ENCODE data around the gene FAM227A. TPM values are rescaled to one million over a fixed set of nuclear protein-coding genes. Genes with fewer than 3 reads are reported as not detected.
"Not testable (repeated sequence)": the region's sequence is repeated elsewhere in the genome, so short reads cannot be mapped to it uniquely, and the experiment has no call there.

Gene FAM227A
- total and polyA plus RNA-seq, 2 experiments from 2014 or later, result 0.51 to 2.9 TPM

GRCh38 chr22:38601221-38601764, 54.9 kb downstream of the FAM227A start:
- Histone ChIP-seq H3K27ac (no peak overlapping the region), H4K20me1 (ENCODE audit: insufficient read depth, poor library complexity, severe bottlenecking) (no peaks in the 10 kb centered on the region), H3K79me2 (no peaks in the 10 kb centered on the region), H3K4me2 (no peak overlapping the region), H3K9me2 (replicated peaks; ENCODE audit: insufficient read depth) (no peaks in the 10 kb centered on the region), H3K36me3 (replicated peaks; ENCODE audit: insufficient read depth, low read depth) (no peaks in the 10 kb centered on the region), H3K9me3 (ENCODE audit: low read depth) (no peaks in the 10 kb centered on the region), H3K4me1 (ENCODE audit: insufficient read depth) (no peaks in the 10 kb centered on the region), H3K27me3 (no peaks in the 10 kb centered on the region), H2AFZ (no peak overlapping the region), H3K4me3 (no peak overlapping the region)
- DNase-seq (ENCODE audit: low spot score), result no peak
- WGBS (ENCODE audit: low lambda C conversion rate, missing lambda C conversion rate), result 100% methylated on average over 1 of the region's 2 CpGs
- TF ChIP-seq, protein P1, sequence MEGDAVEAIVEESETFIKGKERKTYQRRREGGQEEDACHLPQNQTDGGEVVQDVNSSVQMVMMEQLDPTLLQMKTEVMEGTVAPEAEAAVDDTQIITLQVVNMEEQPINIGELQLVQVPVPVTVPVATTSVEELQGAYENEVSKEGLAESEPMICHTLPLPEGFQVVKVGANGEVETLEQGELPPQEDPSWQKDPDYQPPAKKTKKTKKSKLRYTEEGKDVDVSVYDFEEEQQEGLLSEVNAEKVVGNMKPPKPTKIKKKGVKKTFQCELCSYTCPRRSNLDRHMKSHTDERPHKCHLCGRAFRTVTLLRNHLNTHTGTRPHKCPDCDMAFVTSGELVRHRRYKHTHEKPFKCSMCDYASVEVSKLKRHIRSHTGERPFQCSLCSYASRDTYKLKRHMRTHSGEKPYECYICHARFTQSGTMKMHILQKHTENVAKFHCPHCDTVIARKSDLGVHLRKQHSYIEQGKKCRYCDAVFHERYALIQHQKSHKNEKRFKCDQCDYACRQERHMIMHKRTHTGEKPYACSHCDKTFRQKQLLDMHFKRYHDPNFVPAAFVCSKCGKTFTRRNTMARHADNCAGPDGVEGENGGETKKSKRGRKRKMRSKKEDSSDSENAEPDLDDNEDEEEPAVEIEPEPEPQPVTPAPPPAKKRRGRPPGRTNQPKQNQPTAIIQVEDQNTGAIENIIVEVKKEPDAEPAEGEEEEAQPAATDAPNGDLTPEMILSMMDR (IDR thresholded peaks at IDR 0.05; ENCODE audit: poor library complexity), result no peak
- TF ChIP-seq EZH2phosphoT487 (IDR thresholded peaks at IDR 0.05; ENCODE audit: low read depth, severe bottlenecking, unreplicated experiment), result no peak
- TF ChIP-seq EZH2 (IDR thresholded peaks at IDR 0.05; ENCODE audit: borderline replicate concordance), result no peak

- no peak overlapping the region for H3K4me2 ChIP-seq
- no peaks in the 10 kb centered on the region for H4K20me1 ChIP-seq (ENCODE audit: insufficient read depth, poor library complexity, severe bottlenecking)
- no peaks in the 10 kb centered on the region for H3K27me3 ChIP-seq
- H3K4me1 ChIP-seq (ENCODE audit: insufficient read depth), result no peaks in the 10 kb centered on the region
- H3K79me2 ChIP-seq, result no peaks in the 10 kb centered on the region
- WGBS (ENCODE audit: low lambda C conversion rate, missing lambda C conversion rate), result 96% methylated on average over 10 of the region's 10 CpGs
- H3K9me3 ChIP-seq (ENCODE audit: low read depth), result no peaks in the 10 kb centered on the region
- H3K36me3 ChIP-seq (replicated peaks; ENCODE audit: insufficient read depth, low read depth), result no peaks in the 10 kb centered on the region
- DNase-seq (ENCODE audit: low spot score), result no peak
- no peaks in the 10 kb centered on the region for H3K9me2 ChIP-seq (replicated peaks; ENCODE audit: insufficient read depth)
- TF ChIP-seq, protein P1 (IDR thresholded peaks at IDR 0.05; ENCODE audit: poor library complexity), result no peak
- TF ChIP-seq EZH2 (IDR thresholded peaks at IDR 0.05; ENCODE audit: borderline replicate concordance) (no peak), EZH2phosphoT487 (IDR thresholded peaks at IDR 0.05; ENCODE audit: low read depth, severe bottlenecking, unreplicated experiment) (no peak)
- H3K4me3 ChIP-seq, result no peak overlapping the region
- no peak overlapping the region for H2AFZ ChIP-seq
- H3K27ac ChIP-seq, result no peak overlapping the region
Observed at GRCh38 chr22:38599466-38599865, 56.7 kb downstream of the FAM227A start.

DNA sequence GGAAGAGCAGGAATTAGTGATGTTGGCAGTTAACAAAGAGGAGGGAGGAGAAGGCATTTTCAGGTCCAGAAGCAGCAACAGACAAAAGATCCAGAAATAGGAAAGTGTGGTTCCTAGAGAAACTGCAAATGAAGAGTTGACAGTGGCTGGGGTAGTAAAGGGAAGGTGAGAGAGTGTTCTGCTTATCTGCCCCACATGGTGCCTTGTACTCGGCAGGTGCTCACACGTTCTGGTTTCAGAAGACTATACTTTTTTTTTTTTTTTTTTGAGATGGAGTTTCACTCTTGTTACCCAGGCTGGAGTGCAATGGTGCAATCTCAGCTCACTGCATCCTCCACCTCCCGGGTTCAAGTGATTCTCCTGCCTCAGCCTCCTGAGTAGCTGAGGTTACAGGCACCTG, 73.3 kb downstream of the FAM227A start:
- not testable (repeated sequence) for H3K9me3 ChIP-seq (ENCODE audit: low read depth); DNase-seq (ENCODE audit: low spot score); H3K27ac ChIP-seq; H3K79me2 ChIP-seq; H3K4me1 ChIP-seq (ENCODE audit: insufficient read depth); H3K4me2 ChIP-seq; H4K20me1 ChIP-seq (ENCODE audit: insufficient read depth, poor library complexity, severe bottlenecking); H3K27me3 ChIP-seq; H3K9me2 ChIP-seq (replicated peaks; ENCODE audit: insufficient read depth); H3K4me3 ChIP-seq; H3K36me3 ChIP-seq (replicated peaks; ENCODE audit: insufficient read depth, low read depth); H2AFZ ChIP-seq
- WGBS (ENCODE audit: low lambda C conversion rate, missing lambda C conversion rate), result 84% methylated on average over 3 of the region's 3 CpGs

- Histone ChIP-seq H3K27ac (no peak overlapping the region), H3K9me2 (replicated peaks; ENCODE audit: insufficient read depth) (no peaks in the 10 kb centered on the region), H3K36me3 (replicated peaks; ENCODE audit: insufficient read depth, low read depth) (no peaks in the 10 kb centered on the region), H3K4me3 (no peak overlapping the region), H3K4me1 (ENCODE audit: insufficient read depth) (no peaks in the 10 kb centered on the region), H2AFZ (no peak overlapping the region), H3K9me3 (ENCODE audit: low read depth) (no peaks in the 10 kb centered on the region), H3K27me3 (no peaks in the 10 kb centered on the region), H4K20me1 (ENCODE audit: insufficient read depth, poor library complexity, severe bottlenecking) (no peaks in the 10 kb centered on the region), H3K4me2 (no peak overlapping the region), H3K79me2 (no peaks in the 10 kb centered on the region)
- DNase-seq (ENCODE audit: low spot score), result no peak
- WGBS (ENCODE audit: low lambda C conversion rate, missing lambda C conversion rate), result 75% methylated on average over 5 of the region's 5 CpGs
- no peak for TF ChIP-seq EZH2phosphoT487 (IDR thresholded peaks at IDR 0.05; ENCODE audit: low read depth, severe bottlenecking, unreplicated experiment)
- TF ChIP-seq, protein P1 (IDR thresholded peaks at IDR 0.05; ENCODE audit: poor library complexity), result no peak
- no peak for TF ChIP-seq EZH2 (IDR thresholded peaks at IDR 0.05; ENCODE audit: borderline replicate concordance)
Observed at GRCh38 chr22:38578505-38578904, 77.7 kb downstream of the FAM227A start.

Measured in hepatocyte (in vitro differentiated cells).